A549 (cell line): ENCODE measurements around the gene RTBDN. TPM values are rescaled to one million over a fixed set of nuclear protein-coding genes. Genes with fewer than 3 reads are reported as not detected.

Experiments used
- ATAC-seq, 2 experiments: fragments of 200-7000 bp in 1 of 2; fragments of >200 bp in 1 of 2; cut with Nextera tagmentation in 1 of 2; cut with Tn5 transposase in 1 of 2; 3 replicates each; pipeline versions ENCODE4 v1.8.0 to v1.9.1; 2018 to 2020; ENCODE audit warnings: mild to moderate bottlenecking in 1 of 2, moderate library complexity in 1 of 2
- CTCF ChIA-PET: fragments of 300-600 bp; sonication (Branson Sonifier 250); formaldehyde crosslinking; extraction: SDS; loops from one replicate; lab custom pipeline; 2021; ENCODE audit warnings: antibody characterized with exemption, inconsistent platforms; lab: Yijun Ruan, JAX
- POLR2A ChIA-PET: fragments of 350-600 bp; formaldehyde crosslinking; extraction: SDS; loops from one replicate; lab custom pipeline; 2021; ENCODE audit warnings: antibody characterized with exemption, inconsistent platforms; lab: Yijun Ruan, JAX
- DNase-seq, 2 experiments: peaks; one replicate each; pipeline versions ENCODE4 v3.0.0 to v3.0.0-alpha.2; 2011 to 2016; ENCODE audit warnings: low read depth in 1 of 2, low spot score in 1 of 2
- FAIRE-seq: peaks from 2 replicates; lab custom pipeline; 2011; peaks lifted over from hg19 to GRCh38; lab: Jason Lieb, UNC
- H3K27ac ChIP-seq, 2 experiments: fragments of >200 bp; sonication (Bioruptor Twin); formaldehyde crosslinking; 3 replicates each; pipeline ENCODE4 v1.5.1; 2016 to 2017
- H3K4me1 ChIP-seq: fragments of >200 bp; sonication (Bioruptor Twin); formaldehyde crosslinking; 3 replicates; pipeline ENCODE4 v1.6.1; 2016
- H3K4me2 ChIP-seq: fragments of >200 bp; sonication (Bioruptor Twin); formaldehyde crosslinking; 3 replicates; pipeline ENCODE4 v1.6.1; 2016
- H3K4me3 ChIP-seq: fragments of >200 bp; sonication (Bioruptor Twin); formaldehyde crosslinking; 3 replicates; pipeline ENCODE4 v1.5.1; 2016
- H3K9me3 ChIP-seq: fragments of >200 bp; sonication (Bioruptor Twin); formaldehyde crosslinking; 3 replicates; pipeline ENCODE4 v1.6.1; 2016
- BHLHE40 ChIP-seq: IDR thresholded peaks from 2 replicates; pipeline ENCODE4 v1.6.1; 2012; ENCODE audit warnings: low read depth, low read length, inconsistent platforms
- CBX8 ChIP-seq: fragments of 200-600 bp; sonication (generic); IDR thresholded peaks from 2 replicates; pipeline ENCODE4 v1.6.1; 2016
- CEBPB ChIP-seq, 2 experiments: fragments of >200 bp in 1 of 2; sonication (Bioruptor Twin) in 1 of 2; formaldehyde crosslinking in 1 of 2; IDR thresholded peaks; 2 replicates each; pipeline ENCODE4 v1.6.1; 2012 to 2016
- EHF ChIP-seq: fragments of 250-450 bp; sonication (Bioruptor Pico); IDR thresholded peaks from 2 replicates; pipeline ENCODE4 v1.5.0; 2020; ENCODE audit warnings: mild to moderate bottlenecking
- EHMT2 ChIP-seq: fragments of 200-600 bp; sonication (generic); IDR thresholded peaks from 2 replicates; pipeline ENCODE4 v1.6.1; 2016; ENCODE audit warnings: antibody characterized with exemption, low read depth, mild to moderate bottlenecking, moderate library complexity
- EP300 ChIP-seq, 2 experiments: fragments of >200 bp; sonication (Bioruptor Twin); formaldehyde crosslinking; IDR thresholded peaks; 2 replicates in 1 of 2; 3 replicates in 1 of 2; pipeline ENCODE4 v1.6.1; 2016 to 2017
- ESRRA ChIP-seq: fragments of 150-350 bp; IDR thresholded peaks from 2 replicates; pipeline ENCODE4 v1.6.1; 2014; ENCODE audit warnings: mild to moderate bottlenecking, low read length, borderline replicate concordance
- FOSB ChIP-seq: fragments of 250-450 bp; sonication (Bioruptor Pico); IDR thresholded peaks from 2 replicates; pipeline ENCODE4 v1.5.0; 2020; ENCODE audit warnings: mild to moderate bottlenecking, moderate library complexity
- FOXS1 ChIP-seq: fragments of 250-450 bp; sonication (Bioruptor Pico); IDR thresholded peaks from 2 replicates; pipeline ENCODE4 v1.5.0; 2020; ENCODE audit warnings: mild to moderate bottlenecking, moderate library complexity
- HDAC2 ChIP-seq: fragments of 200-600 bp; sonication (generic); IDR thresholded peaks from 2 replicates; pipeline ENCODE4 v1.6.1; 2016
- HEYL ChIP-seq: fragments of 250-450 bp; sonication (Bioruptor Pico); IDR thresholded peaks from 2 replicates; pipeline ENCODE4 v1.8.0; 2021; ENCODE audit warnings: mild to moderate bottlenecking, moderate library complexity
- HOXA7 ChIP-seq: fragments of 250-450 bp; sonication (Bioruptor Pico); IDR thresholded peaks from 2 replicates; pipeline ENCODE4 v1.5.0; 2020; ENCODE audit warnings: mild to moderate bottlenecking, moderate library complexity
- KDM5A ChIP-seq: fragments of 200-600 bp; sonication (generic); IDR thresholded peaks from 2 replicates; pipeline ENCODE4 v1.6.1; 2016; ENCODE audit warnings: antibody characterized with exemption, mild to moderate bottlenecking
- MAX ChIP-seq: IDR thresholded peaks from 2 replicates; pipeline ENCODE4 v1.6.1; 2012
- MYC ChIP-seq: IDR thresholded peaks from 2 replicates; pipeline ENCODE4 v1.6.1; 2012; ENCODE audit warnings: mild to moderate bottlenecking, inconsistent platforms, low read length, improper control_type of control experiment, borderline replicate concordance
- NFE2L2 ChIP-seq: fragments of 150-350 bp; conservative IDR thresholded peaks from 2 replicates; pipeline ENCODE4 v1.6.1; 2014; ENCODE audit warnings: low read length
- NPAS2 ChIP-seq: fragments of 250-450 bp; sonication (Bioruptor Pico); IDR thresholded peaks from 2 replicates; pipeline ENCODE4 v1.8.0; 2022; ENCODE audit warnings: mild to moderate bottlenecking, moderate library complexity, borderline replicate concordance
- NR3C1 ChIP-seq: fragments of >200 bp; sonication (Bioruptor Twin); formaldehyde crosslinking; IDR thresholded peaks from 3 replicates; pipeline ENCODE4 v1.6.1; 2017
- PHF8 ChIP-seq: fragments of 200-600 bp; sonication (generic); IDR thresholded peaks from 2 replicates; pipeline ENCODE4 v1.6.1; 2016; ENCODE audit warnings: low read depth, mild to moderate bottlenecking, antibody characterized with exemption, moderate library complexity, borderline replicate concordance
- POLR2A ChIP-seq: IDR thresholded peaks from 2 replicates; pipeline ENCODE4 v1.6.1; 2012; ENCODE audit warnings: mild to moderate bottlenecking, low read length
- POLR2AphosphoS2 ChIP-seq: conservative IDR thresholded peaks from 2 replicates; pipeline ENCODE4 v1.6.1; 2012; ENCODE audit warnings: low read length, improper control_type of control experiment, inconsistent platforms
- RARB ChIP-seq: fragments of 250-450 bp; sonication (Bioruptor Pico); IDR thresholded peaks from 2 replicates; pipeline ENCODE4 v1.8.0; 2021; ENCODE audit warnings: mild to moderate bottlenecking, moderate library complexity
- REST ChIP-seq: fragments of 200-600 bp; sonication (generic); IDR thresholded peaks from 2 replicates; pipeline ENCODE4 v1.6.1; 2016; ENCODE audit warnings: antibody characterized with exemption, mild to moderate bottlenecking, moderate library complexity
- RFX5 ChIP-seq: fragments of 450-650 bp; IDR thresholded peaks from 2 replicates; pipeline ENCODE4 v1.7.1; 2014; ENCODE audit warnings: antibody characterized with exemption, mild to moderate bottlenecking, moderate library complexity
- RNF2 ChIP-seq: fragments of 200-600 bp; sonication (generic); IDR thresholded peaks from 2 replicates; pipeline ENCODE4 v1.6.1; 2016; ENCODE audit warnings: low read depth, mild to moderate bottlenecking, antibody characterized with exemption, moderate library complexity, borderline replicate concordance
- SMC3 ChIP-seq: fragments of >200 bp; sonication (Bioruptor Twin); formaldehyde crosslinking; IDR thresholded peaks from 3 replicates; pipeline ENCODE4 v1.6.1; 2018; ENCODE audit warnings: inconsistent platforms
- TFCP2L1 ChIP-seq: fragments of 250-450 bp; sonication (Bioruptor Pico); IDR thresholded peaks from 2 replicates; pipeline ENCODE4 v1.5.0; 2021; ENCODE audit warnings: mild to moderate bottlenecking
- TP53 ChIP-seq: fragments of 250-450 bp; sonication (Bioruptor Pico); IDR thresholded peaks from 2 replicates; pipeline ENCODE4 v1.5.0; 2021; ENCODE audit warnings: mild to moderate bottlenecking, moderate library complexity
- USF2 ChIP-seq: fragments of 450-650 bp; IDR thresholded peaks from 2 replicates; pipeline ENCODE4 v1.6.1; 2014; ENCODE audit warnings: antibody characterized with exemption
- ZC3H11A ChIP-seq: fragments of 450-650 bp; IDR thresholded peaks from 2 replicates; pipeline ENCODE4 v1.6.1; 2014; ENCODE audit warnings: antibody characterized with exemption, mild to moderate bottlenecking
- ZFP36 ChIP-seq: fragments of 450-650 bp; IDR thresholded peaks from 2 replicates; pipeline ENCODE4 v1.6.1; 2014; ENCODE audit warnings: borderline replicate concordance; ENCODE audit not compliant: partially characterized antibody
- ZNF302 ChIP-seq: fragments of 250-450 bp; sonication (Bioruptor Pico); IDR thresholded peaks from 2 replicates; pipeline ENCODE4 v1.9.0; 2021; ENCODE audit warnings: inconsistent platforms, mild to moderate bottlenecking, moderate library complexity
- WGBS: methylation state at CpG from one replicate; pipeline ENCODE4 v1.1.6; 2017; ENCODE audit errors: missing lambda C conversion rate; 5-methylcytosine and 5-hydroxymethylcytosine counted together
- polyA plus RNA-seq, 4 experiments: library from polyadenylated mRNA; depleted of rRNA in 3 of 4; stranded (reverse); fragments of >200 nt; fragmentation: RNase III in 1 of 4; extraction: RNeasy Plus Mini Kit Qiagen cat#74134 plus additional on column Dnase treatment in 1 of 4; gene quantifications; 2 replicates in 3 of 4; 3 replicates in 1 of 4; pipeline ENCODE4 v1.2.3, GENCODE V29; 2011 to 2017
- TF ChIP-seq, protein P1 (sequence below): fragments of >200 bp; sonication (Bioruptor Twin); formaldehyde crosslinking; IDR thresholded peaks from 3 replicates; pipeline ENCODE4 v1.5.1; 2016
- TF ChIP-seq, protein P2 (sequence below): IDR thresholded peaks from 2 replicates; pipeline ENCODE4 v1.6.1; 2012

The RTBDN gene
- polyA plus RNA-seq, 2 of the 4 experiments (the other 2 are of a cell fraction) = 0.09 to 0.25 TPM

DNA sequence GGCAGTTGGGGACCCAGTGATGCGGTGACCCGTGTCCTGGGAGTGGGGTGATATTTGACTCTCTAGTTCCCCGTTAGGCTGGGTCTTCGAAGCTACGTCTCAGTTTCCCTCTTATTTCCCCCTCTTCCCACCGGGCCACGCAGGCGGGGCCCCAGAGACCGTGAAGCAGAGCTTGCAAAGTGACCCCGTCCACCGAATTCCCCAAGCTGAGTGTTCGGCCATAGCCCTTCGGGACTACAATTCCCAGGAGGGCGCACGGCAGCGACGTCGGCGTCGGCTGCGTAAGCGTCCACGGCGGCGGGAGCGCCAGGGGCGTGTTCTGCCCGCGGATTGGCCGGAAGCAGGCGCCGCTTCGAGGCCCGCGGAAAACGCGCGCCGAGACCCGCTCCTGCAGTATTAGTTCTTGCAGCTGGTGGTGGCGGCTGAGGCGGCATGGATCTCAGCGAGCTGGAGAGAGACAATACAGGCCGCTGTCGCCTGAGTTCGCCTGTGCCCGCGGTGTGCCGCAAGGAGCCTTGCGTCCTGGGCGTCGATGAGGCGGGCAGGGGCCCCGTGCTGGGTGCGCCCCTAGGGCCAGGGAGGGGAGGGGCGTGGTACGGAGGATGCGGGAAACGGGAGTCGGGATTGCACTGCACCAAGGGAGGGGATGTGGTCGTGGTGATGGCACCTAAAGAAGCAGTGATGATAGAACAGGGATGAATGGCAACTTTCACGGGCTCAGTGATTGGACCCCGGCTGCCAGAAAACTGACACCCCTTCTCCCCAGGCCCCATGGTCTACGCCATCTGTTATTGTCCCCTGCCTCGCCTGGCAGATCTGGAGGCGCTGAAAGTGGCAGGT, 27.9 kb downstream of the RTBDN start, which contains the start of gene RNASEH2A:
TSS of gene RNASEH2A (plus strand) at position 343 of the 840 bp plus-strand sequence. CDS start at position 433, 90 bp downstream.
- WGBS = 9% methylated on average over 34 of the region's 66 CpGs
- no peaks in the 10 kb centered on the region for H3K9me3 ChIP-seq
- peak; percentile 81 to 86 for DNase-seq
- H3K4me1 ChIP-seq = no peaks in the 10 kb centered on the region
- peak within 1 kb of the TSS; percentile 78 for H3K4me3 ChIP-seq
- ChIA-PET CTCF (interaction anchor here (0.6 to 17.4 kb wide), 8 partner anchors 9 to 40 kb away, joined by 3 to 901 read pairs (median 4); partner anchors contain the start of gene HOOK2), POLR2A (interaction anchor here (0.9 to 1.2 kb wide), 2 partner anchors 15 to 46 kb away, joined by 4 to 8 read pairs; partner anchors contain the start of gene JUNB)
- peak within 1 kb of the TSS; percentile 100 for H3K4me2 ChIP-seq
- no peak for FAIRE-seq
- H3K27ac ChIP-seq = peak within 1 kb of the TSS; percentile 84 to 86
- peak; percentile 97 to 99 for ATAC-seq
- no peak for TF ChIP-seq FOXS1 (CRISPR knock-in tag)
- no peak for TF ChIP-seq BHLHE40
- TF ChIP-seq TP53 (CRISPR knock-in tag) = 0 out of 2 replicates have a peak, but pooled peaks have one; percentile 40
- TF ChIP-seq HOXA7 (CRISPR knock-in tag) = no peak
- TF ChIP-seq, protein P1, sequence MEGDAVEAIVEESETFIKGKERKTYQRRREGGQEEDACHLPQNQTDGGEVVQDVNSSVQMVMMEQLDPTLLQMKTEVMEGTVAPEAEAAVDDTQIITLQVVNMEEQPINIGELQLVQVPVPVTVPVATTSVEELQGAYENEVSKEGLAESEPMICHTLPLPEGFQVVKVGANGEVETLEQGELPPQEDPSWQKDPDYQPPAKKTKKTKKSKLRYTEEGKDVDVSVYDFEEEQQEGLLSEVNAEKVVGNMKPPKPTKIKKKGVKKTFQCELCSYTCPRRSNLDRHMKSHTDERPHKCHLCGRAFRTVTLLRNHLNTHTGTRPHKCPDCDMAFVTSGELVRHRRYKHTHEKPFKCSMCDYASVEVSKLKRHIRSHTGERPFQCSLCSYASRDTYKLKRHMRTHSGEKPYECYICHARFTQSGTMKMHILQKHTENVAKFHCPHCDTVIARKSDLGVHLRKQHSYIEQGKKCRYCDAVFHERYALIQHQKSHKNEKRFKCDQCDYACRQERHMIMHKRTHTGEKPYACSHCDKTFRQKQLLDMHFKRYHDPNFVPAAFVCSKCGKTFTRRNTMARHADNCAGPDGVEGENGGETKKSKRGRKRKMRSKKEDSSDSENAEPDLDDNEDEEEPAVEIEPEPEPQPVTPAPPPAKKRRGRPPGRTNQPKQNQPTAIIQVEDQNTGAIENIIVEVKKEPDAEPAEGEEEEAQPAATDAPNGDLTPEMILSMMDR = no peak
- no peak for TF ChIP-seq NR3C1
- TF ChIP-seq KDM5A = no peak
- no peak for TF ChIP-seq CEBPB (IDR thresholded peaks at IDR 0.05)
- TF ChIP-seq ZC3H11A = no peak
- TF ChIP-seq NPAS2 (CRISPR knock-in tag) = no peak
- TF ChIP-seq RNF2 = no peak
- 0 out of 2 replicates have a peak, but pooled peaks have one; percentile 65 for TF ChIP-seq EHF (CRISPR knock-in tag)
- TF ChIP-seq NFE2L2 = no peak
- TF ChIP-seq HDAC2 = no peak
- no peak for TF ChIP-seq ZFP36
- no peak for TF ChIP-seq MYC
- no peak for TF ChIP-seq EHMT2
- TF ChIP-seq FOSB (CRISPR knock-in tag) = no peak
- TF ChIP-seq TFCP2L1 (CRISPR knock-in tag) = no peak
- no peak for TF ChIP-seq CBX8
- TF ChIP-seq SMC3 = no peak
- no peak for TF ChIP-seq POLR2AphosphoS2
- peak; percentile 42 for TF ChIP-seq POLR2A
- peak; percentile 35; the same call in 1 of the 2 replicates for TF ChIP-seq PHF8
- no peak for TF ChIP-seq RFX5
- TF ChIP-seq ESRRA = no peak
- no peak for TF ChIP-seq HEYL (CRISPR knock-in tag)
- no peak for TF ChIP-seq EP300 (IDR thresholded peaks at IDR 0.05)
- TF ChIP-seq RARB (CRISPR knock-in tag) = no peak
- TF ChIP-seq, protein P2, sequence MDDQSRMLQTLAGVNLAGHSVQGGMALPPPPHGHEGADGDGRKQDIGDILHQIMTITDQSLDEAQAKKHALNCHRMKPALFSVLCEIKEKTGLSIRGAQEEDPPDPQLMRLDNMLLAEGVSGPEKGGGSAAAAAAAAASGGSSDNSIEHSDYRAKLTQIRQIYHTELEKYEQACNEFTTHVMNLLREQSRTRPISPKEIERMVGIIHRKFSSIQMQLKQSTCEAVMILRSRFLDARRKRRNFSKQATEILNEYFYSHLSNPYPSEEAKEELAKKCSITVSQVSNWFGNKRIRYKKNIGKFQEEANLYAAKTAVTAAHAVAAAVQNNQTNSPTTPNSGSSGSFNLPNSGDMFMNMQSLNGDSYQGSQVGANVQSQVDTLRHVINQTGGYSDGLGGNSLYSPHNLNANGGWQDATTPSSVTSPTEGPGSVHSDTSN = no peak
- TF ChIP-seq ZNF302 = no peak
- no peak for TF ChIP-seq REST
- peak; percentile 94 for TF ChIP-seq MAX
- TF ChIP-seq USF2 = no peak
